H1 (cell line): ENCODE results near the gene BRD3OS. TPM values are rescaled to one million over a fixed set of nuclear protein-coding genes. Genes with fewer than 3 reads are reported as not detected.

Source experiments
- ATF2 ChIP-seq: IDR thresholded peaks from 2 replicates; pipeline ENCODE4 v1.6.1; 2012; ENCODE audit warnings: low read length, inconsistent platforms
- BACH1 ChIP-seq: IDR thresholded peaks from 2 replicates; pipeline ENCODE4 v1.6.1; 2012; ENCODE audit warnings: low read length, improper control_type of control experiment
- BCL11A ChIP-seq, 2 experiments: IDR thresholded peaks; one replicate each; pipeline ENCODE4 v1.6.1; 2011; ENCODE audit warnings: low read depth in 2 of 2, low read length in 2 of 2, mild to moderate bottlenecking in 2 of 2
- CREB1 ChIP-seq: IDR thresholded peaks from 2 replicates; pipeline ENCODE4 v1.6.1; 2012; ENCODE audit warnings: inconsistent platforms
- GABPA ChIP-seq: IDR thresholded peaks from 2 replicates; pipeline ENCODE4 v1.6.1; 2011; ENCODE audit warnings: mild to moderate bottlenecking, low read length, moderate library complexity, borderline replicate concordance; ENCODE audit not compliant: insufficient read depth
- GTF2F1 ChIP-seq: IDR thresholded peaks from 2 replicates; pipeline ENCODE4 v1.6.1; 2012; ENCODE audit warnings: low read depth, low read length, improper control_type of control experiment, borderline replicate concordance
- HDAC6 ChIP-seq: IDR thresholded peaks from one replicate; pipeline ENCODE4 v1.7.1; 2012; ENCODE audit warnings: low read depth, mild to moderate bottlenecking, inconsistent platforms, low read length, moderate library complexity
- KDM1A ChIP-seq: fragments of 200-600, 300-600 bp; sonication (generic); IDR thresholded peaks from 2 replicates; pipeline ENCODE4 v1.7.1; 2016; ENCODE audit warnings: mild to moderate bottlenecking, low read length, borderline replicate concordance
- KDM4A ChIP-seq: IDR thresholded peaks from one replicate; pipeline ENCODE4 v1.7.1; 2012; ENCODE audit warnings: low read depth, mild to moderate bottlenecking, moderate library complexity, low read length, inconsistent platforms; ENCODE audit not compliant: severe bottlenecking
- RBBP5 ChIP-seq: IDR thresholded peaks from 2 replicates; pipeline ENCODE4 v1.7.1; 2012; ENCODE audit warnings: low read depth, mild to moderate bottlenecking, inconsistent platforms, low read length, moderate library complexity, borderline replicate concordance
- SIN3A ChIP-seq, 2 experiments: IDR thresholded peaks in 1 of 2; conservative IDR thresholded peaks in 1 of 2; 2 replicates each; pipeline ENCODE4 v1.6.1; 2011 to 2012; ENCODE audit warnings: low read length in 2 of 2, improper control_type of control experiment in 1 of 2, low read depth in 1 of 2, mild to moderate bottlenecking in 1 of 2
- SP4 ChIP-seq: IDR thresholded peaks from 2 replicates; pipeline ENCODE4 v1.6.1; 2012; ENCODE audit warnings: low read length, inconsistent platforms
- TCF12 ChIP-seq: IDR thresholded peaks from 2 replicates; pipeline ENCODE4 v1.6.1; 2011; ENCODE audit warnings: low read depth, mild to moderate bottlenecking, low read length
- YY1 ChIP-seq: IDR thresholded peaks from 2 replicates; pipeline ENCODE4 v1.6.1; 2011; ENCODE audit warnings: low read depth, mild to moderate bottlenecking, low read length
- polyA plus RNA-seq, 7 experiments: library from polyadenylated mRNA; depleted of rRNA in 3 of 7; stranded (reverse) in 5 of 7; unstranded in 2 of 7; fragments of >200 nt in 5 of 7; fragments of 200-250 nt in 2 of 7; gene quantifications; 1 replicate in 5 of 7; 2 replicates in 1 of 7; 4 replicates in 1 of 7; pipeline versions ENCODE4 v1.2.1 to v1.2.3, GENCODE V29; 2011 to 2013; ENCODE audit warnings: missing spikeins in 2 of 7, mixed read lengths in 2 of 7
- total RNA-seq: library from RNA; stranded (reverse); fragmentation: NEBNext Ultra II Directional; extraction: Animal tissue kit (Norgen Biotek cat#: 25700); gene quantifications from 2 replicates; pipeline ENCODE4 v1.2.1, GENCODE V29; 2021

BRD3OS gene
- total and polyA plus RNA-seq, 2 of the 8 experiments (the other 6 are each of a cell fraction or from before 2014, with no cell fraction given), result 12.7 to 20.2 TPM

DNA sequence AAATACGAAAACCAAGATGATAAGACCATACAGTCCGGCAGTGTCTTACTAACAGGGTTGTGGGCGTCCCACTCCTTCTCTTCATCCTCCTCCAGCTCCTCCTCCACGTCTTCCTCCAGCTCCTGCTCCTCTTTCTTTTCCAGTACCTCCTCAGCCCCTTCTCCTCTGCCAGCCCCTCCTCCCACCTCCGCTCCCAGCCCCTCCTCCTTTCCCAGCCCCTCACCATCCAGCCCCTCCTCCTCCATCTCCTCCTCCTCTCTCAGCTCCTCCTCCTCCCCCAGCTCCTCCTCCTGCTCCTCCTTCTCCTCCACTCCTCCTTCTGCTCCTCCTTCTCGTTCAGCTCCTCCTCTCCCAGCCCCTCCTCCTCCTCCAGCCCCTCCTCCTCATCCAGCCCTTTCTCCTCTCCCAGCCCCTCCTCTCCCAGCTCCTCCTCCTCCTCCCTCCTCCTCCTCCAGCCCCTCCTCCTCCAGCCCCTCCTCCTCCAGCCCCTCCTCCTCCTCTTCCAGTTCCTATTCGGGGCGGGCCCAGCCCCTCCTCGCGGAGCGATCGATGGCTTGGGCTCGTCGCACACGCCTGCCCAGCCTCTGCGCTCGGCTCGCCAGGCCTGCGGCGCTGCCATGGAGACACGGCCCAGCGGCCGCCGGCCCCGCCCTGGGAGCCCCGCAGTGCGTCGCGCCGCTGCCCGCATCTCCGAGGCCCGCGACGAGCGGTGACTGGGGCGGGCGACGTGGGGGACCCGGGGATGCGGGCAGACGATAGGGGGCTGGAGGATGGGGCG, at the start of gene BRD3OS (continued):
- TF ChIP-seq ATF2 (no peak), KDM1A (peak; percentile 7; the same call in 1 of the 2 replicates), TCF12 (no peak), HDAC6 (no peak), SIN3A (conservative IDR thresholded peaks at IDR 0.05 in 1 of 2, IDR thresholded peaks at IDR 0.05 in 1 of 2; ENCODE audit: low read depth in 1 of 2, low read length in 2 of 2) (peak; percentile 87 to 94; a peak in 3 of 4 replicates), GABPA (no peak), YY1 (peak; percentile 70; the same call in 1 of the 2 replicates), CREB1 (peak; percentile 65), KDM4A (peak; percentile 2), GTF2F1 (no peak), BCL11A (IDR thresholded peaks at IDR 0.05; ENCODE audit: low read depth in 2 of 2, low read length in 2 of 2) (no peak), BACH1 (no peak), RBBP5 (peak; percentile 52; the same call in 1 of the 2 replicates), SP4 (0 out of 2 replicates have a peak, but pooled peaks have one; percentile 83)
